Astrocyte of the cerebellum (primary cell): ENCODE measurements around the gene IFI16.

Source experiments
- DNase-seq: peaks from one replicate; pipeline ENCODE4 v3.0.0-alpha.2; 2011; ENCODE audit warnings: low read depth
- H3K4me3 ChIP-seq: 2 replicates; pipeline ENCODE4 v1.5.1; 2011; ENCODE audit warnings: mild to moderate bottlenecking, low read depth, low read length, moderate library complexity
- in situ Hi-C: cut with HindIII; loops from 2 replicates; pipeline ENCODE4 v1.10.0; 2017; ENCODE audit warnings: low sequenced_read_pairs
- TF ChIP-seq, protein P1 (sequence below): IDR thresholded peaks from 2 replicates; pipeline ENCODE4 v1.5.1; 2012; ENCODE audit warnings: low read length, low read depth, moderate library complexity, mild to moderate bottlenecking; ENCODE audit errors: missing control alignments

IFI16 gene

DNA sequence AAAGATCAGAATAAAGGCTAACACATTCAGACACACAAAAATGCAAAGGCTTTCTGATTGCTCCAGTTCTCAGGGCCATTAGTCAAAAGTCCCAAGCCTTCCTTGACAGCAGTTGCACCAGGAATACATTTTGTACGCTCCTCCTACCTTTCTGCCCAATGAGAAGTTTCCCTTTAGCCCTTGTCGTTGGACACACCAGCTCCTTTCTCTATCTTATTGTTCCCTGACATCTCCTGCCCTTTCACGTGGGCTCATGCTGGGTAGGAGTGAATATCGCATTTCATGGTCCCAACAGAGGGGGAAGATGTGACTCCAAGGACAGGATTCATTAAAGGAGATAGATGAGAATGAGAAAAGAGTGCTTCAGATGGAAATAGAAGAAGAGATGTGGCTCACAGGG lies 33.5 kb upstream of the IFI16 start:
- TF ChIP-seq, protein P1, sequence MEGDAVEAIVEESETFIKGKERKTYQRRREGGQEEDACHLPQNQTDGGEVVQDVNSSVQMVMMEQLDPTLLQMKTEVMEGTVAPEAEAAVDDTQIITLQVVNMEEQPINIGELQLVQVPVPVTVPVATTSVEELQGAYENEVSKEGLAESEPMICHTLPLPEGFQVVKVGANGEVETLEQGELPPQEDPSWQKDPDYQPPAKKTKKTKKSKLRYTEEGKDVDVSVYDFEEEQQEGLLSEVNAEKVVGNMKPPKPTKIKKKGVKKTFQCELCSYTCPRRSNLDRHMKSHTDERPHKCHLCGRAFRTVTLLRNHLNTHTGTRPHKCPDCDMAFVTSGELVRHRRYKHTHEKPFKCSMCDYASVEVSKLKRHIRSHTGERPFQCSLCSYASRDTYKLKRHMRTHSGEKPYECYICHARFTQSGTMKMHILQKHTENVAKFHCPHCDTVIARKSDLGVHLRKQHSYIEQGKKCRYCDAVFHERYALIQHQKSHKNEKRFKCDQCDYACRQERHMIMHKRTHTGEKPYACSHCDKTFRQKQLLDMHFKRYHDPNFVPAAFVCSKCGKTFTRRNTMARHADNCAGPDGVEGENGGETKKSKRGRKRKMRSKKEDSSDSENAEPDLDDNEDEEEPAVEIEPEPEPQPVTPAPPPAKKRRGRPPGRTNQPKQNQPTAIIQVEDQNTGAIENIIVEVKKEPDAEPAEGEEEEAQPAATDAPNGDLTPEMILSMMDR = no peak
- H3K4me3 ChIP-seq = no peak overlapping the region
- no peak for DNase-seq
- in situ Hi-C loops = no loop called here

DNA sequence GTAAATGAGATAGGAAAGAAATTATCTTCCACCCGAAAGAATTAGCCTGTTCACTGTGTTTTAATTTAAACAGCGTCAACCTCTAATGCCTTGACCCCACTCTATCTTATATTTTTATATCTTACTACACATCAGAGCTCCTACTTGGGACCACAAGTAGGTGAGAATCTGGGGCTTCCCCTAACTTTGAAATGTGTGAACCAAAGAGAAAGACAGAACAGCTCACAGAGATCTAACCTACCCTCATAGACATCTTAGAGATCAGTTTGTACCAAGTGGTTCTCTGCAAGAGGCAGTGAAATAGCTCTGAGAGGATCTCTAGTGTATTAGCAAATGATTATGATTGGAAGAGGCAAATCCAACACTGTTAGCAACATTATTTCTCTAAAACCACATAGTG lies 31.0 kb upstream of the IFI16 start:
- in situ Hi-C loops = no loop called here
- H3K4me3 ChIP-seq = no peak overlapping the region
- TF ChIP-seq, protein P1 = no peak
- no peak for DNase-seq

DNA sequence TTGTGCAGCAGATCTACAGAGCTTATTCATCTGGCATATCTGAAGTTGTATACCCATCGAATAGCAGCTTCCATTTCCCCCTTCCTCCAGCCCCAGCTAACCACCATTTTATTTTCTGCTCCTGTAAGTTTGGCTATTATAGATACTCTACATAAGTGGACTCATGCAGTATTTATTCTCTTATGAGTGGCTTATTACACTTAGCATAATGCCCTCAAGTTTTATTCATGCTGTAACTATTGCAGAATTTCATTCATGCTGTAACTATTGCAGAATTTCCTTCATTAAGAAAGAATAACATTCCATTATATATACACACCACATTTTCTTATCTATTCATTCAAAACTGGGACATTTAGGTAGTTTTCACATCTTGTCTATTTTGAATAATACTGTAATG lies 30.5 kb upstream of the IFI16 start:
- in situ Hi-C loops = no loop called here
- TF ChIP-seq, protein P1 = no peak
- DNase-seq = no peak
- H3K4me3 ChIP-seq = no peak overlapping the region

GRCh38 chr1:158983235-158983634 lies 26.5 kb upstream of the IFI16 start:
- DNase-seq = no peak
- no peak overlapping the region for H3K4me3 ChIP-seq
- TF ChIP-seq, protein P1 = no peak
- in situ Hi-C loops = no loop called here

GRCh38 chr1:158984386-158984785 lies 25.3 kb upstream of the IFI16 start:
- TF ChIP-seq, protein P1 = no peak
- in situ Hi-C loops = no loop called here

DNA sequence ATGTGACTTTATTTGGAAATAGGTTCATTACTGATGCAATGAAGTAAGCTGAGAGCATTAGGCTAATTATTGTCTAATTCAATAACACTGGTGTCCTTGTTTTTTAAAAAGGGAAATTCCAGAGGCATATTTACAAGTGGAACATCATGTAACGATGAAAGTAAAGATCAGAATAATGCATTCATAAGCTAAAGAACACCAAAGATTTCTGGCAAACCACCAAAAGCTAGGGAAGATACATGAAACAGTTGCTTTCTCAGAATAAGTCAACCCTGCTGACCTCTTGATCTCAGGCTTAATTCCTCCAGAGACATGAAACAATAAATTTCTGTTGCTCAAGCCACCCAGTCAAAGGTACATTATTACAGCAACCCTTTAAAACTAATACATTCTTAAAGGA lies 20.3 kb upstream of the IFI16 start:
- no peak for DNase-seq
- TF ChIP-seq, protein P1 = no peak
- in situ Hi-C loops = no loop called here
- no peak overlapping the region for H3K4me3 ChIP-seq

More at GRCh38 chr1:158984386-158984785, 25.3 kb upstream of the IFI16 start:
- no peak overlapping the region for H3K4me3 ChIP-seq
- no peak for DNase-seq
